Neural cell (in vitro differentiated cells): ENCODE data around the gene ITFG1.

ENCODE experiments used
- EP300 ChIP-seq: fragments of 450-650 bp; conservative IDR thresholded peaks from 2 replicates; pipeline ENCODE4 v1.6.1; 2014; ENCODE audit warnings: antibody characterized with exemption, mild to moderate bottlenecking, moderate library complexity; ENCODE audit not compliant: poor library complexity, severe bottlenecking
- MXI1 ChIP-seq: fragments of 450-650 bp; conservative IDR thresholded peaks from 2 replicates; pipeline ENCODE4 v1.6.1; 2014; ENCODE audit warnings: antibody characterized with exemption, mild to moderate bottlenecking; ENCODE audit not compliant: poor library complexity, severe bottlenecking
- POLR2AphosphoS5 ChIP-seq: IDR thresholded peaks from 2 replicates; pipeline ENCODE4 v1.6.1; 2012
- RAD21 ChIP-seq: fragments of 450-650 bp; conservative IDR thresholded peaks from 2 replicates; pipeline ENCODE4 v1.6.1; 2014; ENCODE audit warnings: antibody characterized with exemption, mild to moderate bottlenecking, moderate library complexity
- SMC3 ChIP-seq: fragments of 450-650 bp; conservative IDR thresholded peaks from 2 replicates; pipeline ENCODE4 v1.6.1; 2014; ENCODE audit warnings: antibody characterized with exemption, mild to moderate bottlenecking, moderate library complexity; ENCODE audit not compliant: poor library complexity
- TF ChIP-seq, protein P1 (sequence below): fragments of 450-650 bp; IDR thresholded peaks from 2 replicates; pipeline ENCODE4 v1.5.1; 2014; ENCODE audit warnings: antibody characterized with exemption, mild to moderate bottlenecking, moderate library complexity; ENCODE audit not compliant: poor library complexity, severe bottlenecking
- TF ChIP-seq, protein P2 (sequence below): IDR thresholded peaks from 2 replicates; pipeline ENCODE4 v1.6.1; 2012; ENCODE audit warnings: borderline replicate concordance

DNA sequence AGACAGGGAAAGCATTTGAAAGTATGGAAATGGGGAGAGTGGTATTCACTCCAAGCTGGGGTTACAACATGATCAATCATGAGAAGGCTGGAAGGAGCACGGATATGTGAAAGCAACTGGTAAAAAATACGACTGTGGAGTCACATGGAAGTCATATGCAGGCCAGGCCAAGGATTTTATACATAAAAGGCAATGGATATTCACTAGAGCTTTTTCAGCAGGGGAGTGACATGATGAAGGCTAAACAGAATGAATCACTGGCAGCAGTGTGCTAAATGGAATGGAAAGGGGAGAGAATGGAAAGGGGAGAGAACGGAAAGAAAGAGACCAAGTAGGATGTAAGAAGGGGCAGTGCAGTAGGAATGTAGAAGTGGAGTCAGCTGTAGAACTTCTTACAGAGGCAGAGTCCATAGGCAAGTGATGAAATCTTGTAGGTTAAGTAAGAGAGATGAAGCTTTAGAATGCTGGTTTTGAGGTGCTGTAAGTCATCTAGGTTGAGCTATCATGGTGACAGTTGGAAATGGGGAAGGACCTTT is 304.1 kb downstream of the ITFG1 start:
- TF ChIP-seq, protein P1, sequence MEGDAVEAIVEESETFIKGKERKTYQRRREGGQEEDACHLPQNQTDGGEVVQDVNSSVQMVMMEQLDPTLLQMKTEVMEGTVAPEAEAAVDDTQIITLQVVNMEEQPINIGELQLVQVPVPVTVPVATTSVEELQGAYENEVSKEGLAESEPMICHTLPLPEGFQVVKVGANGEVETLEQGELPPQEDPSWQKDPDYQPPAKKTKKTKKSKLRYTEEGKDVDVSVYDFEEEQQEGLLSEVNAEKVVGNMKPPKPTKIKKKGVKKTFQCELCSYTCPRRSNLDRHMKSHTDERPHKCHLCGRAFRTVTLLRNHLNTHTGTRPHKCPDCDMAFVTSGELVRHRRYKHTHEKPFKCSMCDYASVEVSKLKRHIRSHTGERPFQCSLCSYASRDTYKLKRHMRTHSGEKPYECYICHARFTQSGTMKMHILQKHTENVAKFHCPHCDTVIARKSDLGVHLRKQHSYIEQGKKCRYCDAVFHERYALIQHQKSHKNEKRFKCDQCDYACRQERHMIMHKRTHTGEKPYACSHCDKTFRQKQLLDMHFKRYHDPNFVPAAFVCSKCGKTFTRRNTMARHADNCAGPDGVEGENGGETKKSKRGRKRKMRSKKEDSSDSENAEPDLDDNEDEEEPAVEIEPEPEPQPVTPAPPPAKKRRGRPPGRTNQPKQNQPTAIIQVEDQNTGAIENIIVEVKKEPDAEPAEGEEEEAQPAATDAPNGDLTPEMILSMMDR = no peak
- TF ChIP-seq POLR2AphosphoS5 (no peak), MXI1 (no peak), RAD21 (no peak), SMC3 (no peak), EP300 (no peak)
- TF ChIP-seq, protein P2, sequence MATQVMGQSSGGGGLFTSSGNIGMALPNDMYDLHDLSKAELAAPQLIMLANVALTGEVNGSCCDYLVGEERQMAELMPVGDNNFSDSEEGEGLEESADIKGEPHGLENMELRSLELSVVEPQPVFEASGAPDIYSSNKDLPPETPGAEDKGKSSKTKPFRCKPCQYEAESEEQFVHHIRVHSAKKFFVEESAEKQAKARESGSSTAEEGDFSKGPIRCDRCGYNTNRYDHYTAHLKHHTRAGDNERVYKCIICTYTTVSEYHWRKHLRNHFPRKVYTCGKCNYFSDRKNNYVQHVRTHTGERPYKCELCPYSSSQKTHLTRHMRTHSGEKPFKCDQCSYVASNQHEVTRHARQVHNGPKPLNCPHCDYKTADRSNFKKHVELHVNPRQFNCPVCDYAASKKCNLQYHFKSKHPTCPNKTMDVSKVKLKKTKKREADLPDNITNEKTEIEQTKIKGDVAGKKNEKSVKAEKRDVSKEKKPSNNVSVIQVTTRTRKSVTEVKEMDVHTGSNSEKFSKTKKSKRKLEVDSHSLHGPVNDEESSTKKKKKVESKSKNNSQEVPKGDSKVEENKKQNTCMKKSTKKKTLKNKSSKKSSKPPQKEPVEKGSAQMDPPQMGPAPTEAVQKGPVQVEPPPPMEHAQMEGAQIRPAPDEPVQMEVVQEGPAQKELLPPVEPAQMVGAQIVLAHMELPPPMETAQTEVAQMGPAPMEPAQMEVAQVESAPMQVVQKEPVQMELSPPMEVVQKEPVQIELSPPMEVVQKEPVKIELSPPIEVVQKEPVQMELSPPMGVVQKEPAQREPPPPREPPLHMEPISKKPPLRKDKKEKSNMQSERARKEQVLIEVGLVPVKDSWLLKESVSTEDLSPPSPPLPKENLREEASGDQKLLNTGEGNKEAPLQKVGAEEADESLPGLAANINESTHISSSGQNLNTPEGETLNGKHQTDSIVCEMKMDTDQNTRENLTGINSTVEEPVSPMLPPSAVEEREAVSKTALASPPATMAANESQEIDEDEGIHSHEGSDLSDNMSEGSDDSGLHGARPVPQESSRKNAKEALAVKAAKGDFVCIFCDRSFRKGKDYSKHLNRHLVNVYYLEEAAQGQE = no peak
